Effector CD4-positive, alpha-beta T cell (primary cell): ENCODE data around the gene GPR107.
"Not testable (repeated sequence)": the region's sequence is repeated elsewhere in the genome, so short reads cannot be mapped to it uniquely, and the experiment has no call there.

Experiments used
- DNase-seq: peaks from one replicate; pipeline ENCODE4 v3.0.0-alpha.2; 2020
- total RNA-seq: gene quantifications from one replicate; lab custom pipeline; 2026; lab: John Stamatoyannopoulos, UW

GPR107 gene
- 53.5 reads per million, percentile 70 among the genes with 10 or more reads in this experiment for total RNA-seq

- peak; percentile 68 for DNase-seq
Measured at GRCh38 chr9:130053504-130054324, at the start of gene GPR107. Gene GPR107, plus strand, starts transcription at chr9:130053906. Its CDS starts 27 bp downstream, at chr9:130053933.

- no peak for DNase-seq
Measured at GRCh38 chr9:130003943-130004552, 49.7 kb upstream of the GPR107 start.

GRCh38 chr9:130006952-130007351 lies 46.8 kb upstream of the GPR107 start:
- not testable (repeated sequence) for DNase-seq

- no peak for DNase-seq
Measured at GRCh38 chr9:130008538-130008937, 45.2 kb upstream of the GPR107 start.

GRCh38 chr9:130009546-130009945 lies 44.2 kb upstream of the GPR107 start:
- not testable (repeated sequence) for DNase-seq

GRCh38 chr9:130010151-130010988 lies 43.3 kb upstream of the GPR107 start:
- DNase-seq = peak; percentile 62

GRCh38 chr9:130013326-130013725 lies 40.4 kb upstream of the GPR107 start:
- no peak for DNase-seq

- DNase-seq = no peak
Measured at GRCh38 chr9:130015353-130016019, 38.2 kb upstream of the GPR107 start.

GRCh38 chr9:130017076-130017475 lies 36.6 kb upstream of the GPR107 start:
- no peak for DNase-seq

- DNase-seq = not testable (repeated sequence)
Measured at GRCh38 chr9:130017510-130017909, 36.2 kb upstream of the GPR107 start.

GRCh38 chr9:130018265-130018664 lies 35.4 kb upstream of the GPR107 start:
- no peak for DNase-seq

- no peak for DNase-seq
Measured at GRCh38 chr9:130020618-130021017, 33.1 kb upstream of the GPR107 start.

- DNase-seq = no peak
Measured at GRCh38 chr9:130021123-130021522, 32.6 kb upstream of the GPR107 start.

- DNase-seq = not testable (repeated sequence)
Measured at GRCh38 chr9:130021842-130022241, 31.9 kb upstream of the GPR107 start.

GRCh38 chr9:130022566-130023143 lies 31.1 kb upstream of the GPR107 start:
- no peak for DNase-seq

- DNase-seq = no peak
Measured at GRCh38 chr9:130023144-130023787, 30.4 kb upstream of the GPR107 start.

- no peak for DNase-seq
Measured at GRCh38 chr9:130023994-130024596, 29.6 kb upstream of the GPR107 start.

- DNase-seq = no peak
Measured at GRCh38 chr9:130024597-130024994, 29.1 kb upstream of the GPR107 start.

- no peak for DNase-seq
Measured at GRCh38 chr9:130026583-130027340, 26.9 kb upstream of the GPR107 start.
